IPS-18c (cell line): Measurements from ENCODE around the gene TIE1.

ENCODE experiments used
- H3K4me3 ChIP-seq: 2 replicates; pipeline ENCODE4 v1.7.0; 2013; ENCODE audit warnings: low read depth, mild to moderate bottlenecking, low read length, moderate library complexity; ENCODE audit not compliant: insufficient read depth
- H3K9me3 ChIP-seq: one replicate; pipeline ENCODE4 v1.6.1; 2013; ENCODE audit warnings: mild to moderate bottlenecking, low read length, moderate library complexity; ENCODE audit not compliant: control insufficient read depth, insufficient read depth

TIE1 gene

GRCh38 chr1:43344267-43344850, 43.6 kb downstream of the TIE1 start:
- H3K4me3 ChIP-seq = no peak overlapping the region
- H3K9me3 ChIP-seq = peaks cover 2% of the 10 kb centered on the region

DNA sequence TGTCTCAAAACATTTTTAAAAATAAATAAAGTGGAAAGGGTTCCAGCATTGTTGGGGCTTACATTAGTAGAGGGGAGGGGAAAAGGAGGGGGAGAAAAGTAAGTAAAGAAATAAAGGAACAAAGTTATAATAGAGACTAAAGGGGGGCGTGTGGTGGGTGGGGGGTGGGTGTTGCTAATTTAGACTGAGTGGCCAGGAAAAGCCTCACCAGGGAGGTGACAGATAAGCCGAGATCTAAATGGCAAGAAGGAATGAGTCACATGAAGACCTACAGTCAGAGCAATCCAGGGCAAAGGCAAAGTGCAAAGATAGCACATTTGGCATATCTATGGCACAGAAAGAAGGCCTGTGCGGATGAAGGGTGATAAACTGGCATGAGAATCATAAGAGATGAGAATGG, 44.3 kb downstream of the TIE1 start:
- Histone ChIP-seq H3K4me3 (no peak overlapping the region), H3K9me3 (peaks cover 2% of the 10 kb centered on the region)

DNA sequence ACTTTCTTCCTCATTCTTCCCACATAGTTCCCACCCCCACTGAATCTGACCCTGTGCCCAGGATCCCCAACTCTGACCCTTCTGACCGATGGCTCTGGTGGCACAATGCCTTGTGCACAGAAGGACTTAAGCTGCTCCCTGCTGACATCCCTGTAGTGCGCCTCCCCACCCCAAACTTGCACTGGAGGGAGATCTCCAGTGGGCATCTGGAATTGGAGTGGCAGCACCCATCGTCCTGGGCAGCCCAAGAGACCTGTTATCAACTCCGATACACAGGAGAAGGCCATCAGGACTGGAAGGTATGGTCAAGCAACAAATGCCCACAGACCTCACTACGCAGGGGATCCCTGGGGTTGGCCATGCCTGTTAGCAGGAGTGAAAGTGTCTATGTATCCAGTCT, 45.9 kb downstream of the TIE1 start:
- Histone ChIP-seq H3K4me3 (no peak overlapping the region), H3K9me3 (peaks cover 2% of the 10 kb centered on the region)

- peak overlapping the region; percentile 73 for H3K4me3 ChIP-seq
Measured at GRCh38 chr1:43348343-43348808, 47.6 kb downstream of the TIE1 start.

GRCh38 chr1:43348809-43349593, 48.2 kb downstream of the TIE1 start:
- Histone ChIP-seq H3K9me3 (peaks cover 2% of the 10 kb centered on the region), H3K4me3 (peak overlapping the region; percentile 73)

More at GRCh38 chr1:43348343-43348808, 47.6 kb downstream of the TIE1 start:
- H3K9me3 ChIP-seq = peaks cover 2% of the 10 kb centered on the region

GRCh38 chr1:43349594-43350306, 49.0 kb downstream of the TIE1 start:
- H3K9me3 ChIP-seq = peaks cover 2% of the 10 kb centered on the region
- H3K4me3 ChIP-seq = peak overlapping the region; percentile 73

- Histone ChIP-seq H3K4me3 (no peak overlapping the region), H3K9me3 (peaks cover 2% of the 10 kb centered on the region)
Measured at GRCh38 chr1:43350976-43351375, 50.2 kb downstream of the TIE1 start.

GRCh38 chr1:43351421-43352350, 50.9 kb downstream of the TIE1 start:
- Histone ChIP-seq H3K4me3 (no peak overlapping the region), H3K9me3 (no peaks in the 10 kb centered on the region)

- H3K9me3 ChIP-seq = no peaks in the 10 kb centered on the region
- no peak overlapping the region for H3K4me3 ChIP-seq
Measured at GRCh38 chr1:43352351-43352705, 51.5 kb downstream of the TIE1 start.

DNA sequence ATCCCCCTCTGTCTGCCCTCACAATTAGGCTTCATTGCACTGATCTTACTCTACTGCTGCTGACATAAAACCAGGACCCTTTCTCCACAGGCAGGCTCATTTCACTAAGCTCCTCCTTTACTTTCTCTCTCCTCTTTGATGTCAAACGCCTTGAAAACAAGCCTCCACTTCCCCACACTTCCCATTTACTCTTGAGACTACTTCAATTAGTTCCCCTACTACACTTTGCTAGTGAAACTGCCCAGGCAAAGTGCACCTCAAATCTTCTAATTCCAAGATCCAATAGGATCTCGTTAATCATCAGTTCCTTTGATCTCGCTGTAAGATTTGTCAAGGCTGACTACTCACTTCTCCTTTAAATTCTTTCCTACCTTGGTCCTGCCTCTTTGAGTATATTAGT, 52.1 kb downstream of the TIE1 start:
- no peak overlapping the region for H3K4me3 ChIP-seq
- no peaks in the 10 kb centered on the region for H3K9me3 ChIP-seq

DNA sequence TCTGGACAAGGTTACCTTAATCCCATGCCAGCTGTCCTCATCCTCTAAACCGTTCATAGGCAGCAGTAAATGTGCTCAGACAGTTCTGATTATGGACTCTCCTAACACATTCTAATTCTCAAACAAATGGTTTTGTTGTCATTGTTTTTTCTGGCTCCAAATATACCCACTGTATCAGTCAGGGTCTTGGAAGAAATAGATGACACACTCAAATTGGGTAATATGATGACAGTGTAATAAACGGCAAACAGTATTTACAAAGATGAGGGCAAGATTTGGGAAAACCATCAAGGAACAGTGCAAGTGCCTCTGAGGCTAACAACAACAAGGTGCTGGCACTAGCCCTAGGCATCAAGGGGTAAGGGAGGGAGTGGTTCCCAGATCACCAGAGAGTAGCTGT, 53.7 kb downstream of the TIE1 start:
- H3K9me3 ChIP-seq = no peaks in the 10 kb centered on the region
- H3K4me3 ChIP-seq = no peak overlapping the region

DNA sequence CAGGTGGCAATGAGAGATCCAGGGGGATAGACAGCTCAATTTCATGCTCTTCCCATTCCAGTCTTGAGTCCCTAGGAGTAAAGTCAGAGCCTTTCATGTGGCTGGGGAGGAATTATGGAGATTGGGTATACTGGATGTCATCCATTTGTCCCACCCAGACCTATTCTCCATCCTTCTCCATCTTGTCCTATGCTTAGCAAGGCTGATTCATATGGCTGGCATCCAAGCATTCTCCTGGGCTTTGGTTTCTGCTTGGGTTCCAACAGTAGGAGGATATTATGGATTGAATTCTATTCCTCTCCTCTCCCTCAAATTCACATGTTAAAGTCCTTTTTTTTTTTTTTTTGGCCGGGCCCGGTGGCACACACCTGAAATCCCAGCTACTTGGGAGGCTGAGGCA, 54.2 kb downstream of the TIE1 start:
- Histone ChIP-seq H3K4me3 (no peak overlapping the region), H3K9me3 (no peaks in the 10 kb centered on the region)

- Histone ChIP-seq H3K4me3 (no peak overlapping the region), H3K9me3 (no peaks in the 10 kb centered on the region)
Measured at GRCh38 chr1:43357251-43357650, 56.5 kb downstream of the TIE1 start.

DNA sequence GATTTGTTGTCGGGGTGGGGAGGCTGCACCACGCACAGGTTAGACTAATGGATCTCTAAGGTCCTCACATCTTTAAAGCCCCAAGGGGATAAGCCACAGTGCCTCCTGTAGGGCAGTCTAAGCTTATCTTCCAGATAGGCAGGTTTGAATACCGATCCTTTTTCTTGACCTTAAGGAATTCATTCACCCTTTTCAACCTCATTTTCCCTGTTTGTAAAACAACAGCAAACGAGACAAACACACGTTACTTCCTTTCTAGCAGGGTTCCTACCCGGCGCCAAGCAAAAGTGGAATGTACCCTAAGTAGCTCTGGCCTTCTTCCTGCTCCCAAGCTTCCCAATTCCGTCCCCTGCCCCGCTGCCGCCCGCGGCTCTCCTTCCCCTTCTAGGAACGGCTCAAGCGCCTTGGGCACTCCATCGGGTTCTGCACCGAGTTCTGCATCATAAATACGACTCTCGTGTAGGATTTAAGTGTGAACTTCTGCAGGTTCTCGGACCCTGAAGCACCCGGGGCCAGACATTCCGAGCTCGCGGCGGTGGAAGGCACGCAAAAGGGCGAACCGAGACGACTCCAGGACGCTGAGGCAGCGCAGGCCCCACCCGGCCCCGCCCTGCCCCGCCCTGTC, 57.5 kb downstream of the TIE1 start:
- Histone ChIP-seq H3K9me3 (no peaks in the 10 kb centered on the region), H3K4me3 (peak overlapping the region; percentile 54)

DNA sequence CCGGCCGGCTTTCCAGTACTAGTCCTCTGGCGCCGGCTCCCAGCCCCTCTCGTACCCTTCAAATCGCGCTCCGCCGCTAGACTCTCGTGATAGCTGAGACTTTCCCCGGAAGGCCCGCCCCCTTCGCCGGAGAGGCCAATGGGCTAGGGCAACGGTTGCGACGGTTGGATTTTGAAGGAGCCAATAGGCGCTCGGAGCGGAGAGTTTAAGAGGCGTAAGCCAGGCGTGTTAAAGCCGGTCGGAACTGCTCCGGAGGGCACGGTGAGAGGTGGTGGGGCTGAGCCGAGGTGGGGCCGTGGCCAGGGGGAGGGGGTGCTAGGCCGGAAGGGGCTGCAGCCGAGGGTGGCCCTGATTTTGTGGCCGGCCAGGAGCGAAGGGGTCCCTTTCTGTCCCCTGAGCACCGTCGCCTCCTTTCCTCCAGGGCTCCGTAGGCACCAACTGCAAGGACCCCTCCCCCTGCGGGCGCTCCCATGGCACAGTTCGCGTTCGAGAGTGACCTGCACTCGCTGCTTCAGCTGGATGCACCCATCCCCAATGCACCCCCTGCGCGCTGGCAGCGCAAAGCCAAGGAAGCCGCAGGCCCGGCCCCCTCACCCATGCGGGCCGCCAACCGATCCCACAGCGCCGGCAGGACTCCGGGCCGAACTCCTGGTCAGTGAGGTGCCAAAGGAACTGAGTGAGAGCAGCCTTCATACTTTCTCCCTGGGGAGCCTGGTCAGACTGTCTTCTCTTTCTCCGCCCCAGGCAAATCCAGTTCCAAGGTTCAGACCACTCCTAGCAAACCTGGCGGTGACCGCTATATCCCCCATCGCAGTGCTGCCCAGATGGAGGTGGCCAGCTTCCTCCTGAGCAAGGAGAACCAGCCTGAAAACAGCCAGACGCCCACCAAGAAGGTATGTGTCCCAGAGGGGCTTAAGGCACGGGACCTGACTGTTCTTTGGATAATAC, 58.2 kb downstream of the TIE1 start, which contains the start of gene CDC20:
CDC20 (plus strand) TSS at position 236 of the 948 bp plus-strand sequence; CDS start at position 471, 235 bp downstream.
- Histone ChIP-seq H3K9me3 (no peaks in the 10 kb centered on the region), H3K4me3 (peak within 1 kb of the TSS; percentile 66)

DNA sequence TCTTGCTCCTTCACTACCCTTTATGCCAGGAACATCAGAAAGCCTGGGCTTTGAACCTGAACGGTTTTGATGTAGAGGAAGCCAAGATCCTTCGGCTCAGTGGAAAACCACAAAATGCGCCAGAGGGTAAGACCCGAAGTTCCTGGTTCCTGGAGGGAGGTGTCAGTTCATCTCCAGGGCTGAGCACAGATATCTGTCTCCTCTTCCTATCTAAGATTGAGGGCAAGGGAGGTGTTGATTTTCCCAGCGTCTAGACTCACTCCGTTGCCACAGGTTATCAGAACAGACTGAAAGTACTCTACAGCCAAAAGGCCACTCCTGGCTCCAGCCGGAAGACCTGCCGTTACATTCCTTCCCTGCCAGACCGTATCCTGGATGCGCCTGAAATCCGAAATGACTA, 58.9 kb downstream of the TIE1 start:
- H3K9me3 ChIP-seq = no peaks in the 10 kb centered on the region
- peak overlapping the region; percentile 66 for H3K4me3 ChIP-seq
